DND-41 (cell line): Measurements from ENCODE around the gene FAR2.

Experiments
- EZH2 ChIP-seq: IDR thresholded peaks from 3 replicates; pipeline ENCODE4 v1.6.1; 2012; ENCODE audit warnings: borderline replicate concordance, low read depth, mild to moderate bottlenecking, moderate library complexity, low read length, inconsistent platforms; ENCODE audit not compliant: severe bottlenecking
- TF ChIP-seq, protein P1 (sequence below): IDR thresholded peaks from 2 replicates; pipeline ENCODE4 v1.5.1; 2012; ENCODE audit warnings: borderline replicate concordance, low read length, moderate library complexity, mild to moderate bottlenecking; ENCODE audit not compliant: poor library complexity, severe bottlenecking; ENCODE audit errors: extremely low read depth

GRCh38 chr12:29216266-29216665 lies 67.2 kb downstream of the FAR2 start:
- TF ChIP-seq, protein P1, sequence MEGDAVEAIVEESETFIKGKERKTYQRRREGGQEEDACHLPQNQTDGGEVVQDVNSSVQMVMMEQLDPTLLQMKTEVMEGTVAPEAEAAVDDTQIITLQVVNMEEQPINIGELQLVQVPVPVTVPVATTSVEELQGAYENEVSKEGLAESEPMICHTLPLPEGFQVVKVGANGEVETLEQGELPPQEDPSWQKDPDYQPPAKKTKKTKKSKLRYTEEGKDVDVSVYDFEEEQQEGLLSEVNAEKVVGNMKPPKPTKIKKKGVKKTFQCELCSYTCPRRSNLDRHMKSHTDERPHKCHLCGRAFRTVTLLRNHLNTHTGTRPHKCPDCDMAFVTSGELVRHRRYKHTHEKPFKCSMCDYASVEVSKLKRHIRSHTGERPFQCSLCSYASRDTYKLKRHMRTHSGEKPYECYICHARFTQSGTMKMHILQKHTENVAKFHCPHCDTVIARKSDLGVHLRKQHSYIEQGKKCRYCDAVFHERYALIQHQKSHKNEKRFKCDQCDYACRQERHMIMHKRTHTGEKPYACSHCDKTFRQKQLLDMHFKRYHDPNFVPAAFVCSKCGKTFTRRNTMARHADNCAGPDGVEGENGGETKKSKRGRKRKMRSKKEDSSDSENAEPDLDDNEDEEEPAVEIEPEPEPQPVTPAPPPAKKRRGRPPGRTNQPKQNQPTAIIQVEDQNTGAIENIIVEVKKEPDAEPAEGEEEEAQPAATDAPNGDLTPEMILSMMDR = no peak
- no peak for TF ChIP-seq EZH2
